ENCODE data around the gene RPS14. TPM values are rescaled to one million over a fixed set of nuclear protein-coding genes. Genes with fewer than 3 reads are reported as not detected.
A peak's percentile ranks its signal among the peaks of the same experiment; 100 is the strongest.

The RPS14 gene
- total and polyA plus RNA-seq, 4 experiments from 2014 or later = 5,260 to 9,996 (median 6,720) TPM

GRCh38 chr5:150413176-150413901 lies 36.2 kb downstream of the RPS14 start:
- intact Hi-C loops (cut with micrococcal nuclease) = loop anchor here (5.0 kb wide), 1 partner anchor 744 kb away; the partner anchor contains the start of gene ANXA6
- peaks cover 26 to 45% (median 35%) of the 10 kb centered on the region in 4 donors for H3K4me1 Mint-ChIP-seq
- no peak for DNase-seq
- H3K9me3 Mint-ChIP-seq = peaks cover 0 to 2% (median 0%) of the 10 kb centered on the region in 8 donors
- Histone ChIP-seq H3K36me3 (ENCODE audit: insufficient read depth, low read length) (peaks cover 5% of the 10 kb centered on the region), H3K27me3 (ENCODE audit: insufficient read depth, low read length) (no peaks in the 10 kb centered on the region), H3K4me3 (ENCODE audit: low read length in 2 of 2) (peak overlapping the region in 1 of 2 donors; percentile 78), H3K9me3 (ENCODE audit: control insufficient read depth in 1 of 2, low read length in 2 of 2) (no peaks in the 10 kb centered on the region), H3K4me1 (ENCODE audit: insufficient read depth, low read length) (peaks cover 46% of the 10 kb centered on the region), H3K27ac (ENCODE audit: low read depth, low read length) (peak overlapping the region; percentile 98)
- H3K36me3 Mint-ChIP-seq = peaks cover 0 to 14% of the 10 kb centered on the region in 2 donors
- peak overlapping the region; percentile 97 to 100 (median 99) for H3K4me3 Mint-ChIP-seq
- CTCF ChIA-PET (ENCODE audit: partially characterized antibody) = interaction anchor here (1.0 to 6.3 kb wide), 6 partner anchors 15 to 287 kb away, joined by 3 to 48 read pairs (median 16); partner anchors contain the start of gene RPS14
- H3K27me3 Mint-ChIP-seq = no peaks in the 10 kb centered on the region
- H3K27ac Mint-ChIP-seq = peak overlapping the region; percentile 99 to 100 (median 99)
- POLR2A ChIA-PET (ENCODE audit: partially characterized antibody) = interaction anchor here (0.6 to 6.1 kb wide), 15 partner anchors 8 to 668 kb away, joined by 3 to 86 read pairs (median 4); partner anchors contain the start of genes DCTN4, RBM22, RPS14 and TNIP1

GRCh38 chr5:150412319-150413175 lies 37.0 kb downstream of the RPS14 start, which contains the start of gene CD74:
Gene CD74 (minus strand): TSS chr5:150412910. CDS start chr5:150412749, 161 bp downstream.
- peaks cover 9% of the 10 kb centered on the region for H3K36me3 ChIP-seq (ENCODE audit: insufficient read depth, low read length)
- H3K4me1 ChIP-seq (ENCODE audit: insufficient read depth, low read length) = peaks cover 50% of the 10 kb centered on the region
- Mint-ChIP-seq H3K4me3 (peak within 1 kb of the TSS; percentile 97 to 100 (median 99)), H3K36me3 (peaks cover 0 to 17% of the 10 kb centered on the region in 2 donors), H3K9me3 (peaks cover 0 to 2% (median 0%) of the 10 kb centered on the region in 8 donors), H3K4me1 (peaks cover 26 to 50% (median 37%) of the 10 kb centered on the region in 4 donors), H3K27me3 (no peaks in the 10 kb centered on the region), H3K27ac (peak within 1 kb of the TSS; percentile 99 to 100 (median 99))
- peak; percentile 92 to 98 (median 94) for DNase-seq
- no peaks in the 10 kb centered on the region for H3K27me3 ChIP-seq (ENCODE audit: insufficient read depth, low read length)
- peak within 1 kb of the TSS; percentile 78 to 91 for H3K4me3 ChIP-seq (ENCODE audit: low read length in 2 of 2)
- CTCF ChIA-PET (ENCODE audit: partially characterized antibody) = interaction anchor here (1.0 to 6.3 kb wide), 7 partner anchors 14 to 288 kb away, joined by 3 to 48 read pairs (median 7); partner anchors contain the start of gene RPS14
- POLR2A ChIA-PET (ENCODE audit: partially characterized antibody) = interaction anchor here (0.6 to 6.1 kb wide), 15 partner anchors 10 to 668 kb away, joined by 3 to 86 read pairs (median 4); partner anchors contain the start of genes DCTN4, RBM22, RPS14 and TNIP1
- intact Hi-C loops (cut with micrococcal nuclease) = loop anchor here (1.0 to 5.0 kb wide), 5 partner anchors 24 to 745 kb away; partner anchors contain the start of genes ANXA6, RBM22, RPS14 and TCOF1
- peak within 1 kb of the TSS; percentile 98 for H3K27ac ChIP-seq (ENCODE audit: low read depth, low read length)
- H3K9me3 ChIP-seq (ENCODE audit: control insufficient read depth in 1 of 2, low read length in 2 of 2) = no peaks in the 10 kb centered on the region

- peaks cover 50% of the 10 kb centered on the region for H3K4me1 ChIP-seq (ENCODE audit: insufficient read depth, low read length)
These were observed 38.1 kb downstream of the RPS14 start for GRCh38 chr5:150411245-150411979.

GRCh38 chr5:150410524-150411244 lies 38.9 kb downstream of the RPS14 start:
- intact Hi-C loops (cut with micrococcal nuclease) = loop anchor here (5.0 kb wide), 1 partner anchor 747 kb away; the partner anchor contains the start of gene ANXA6
- peaks cover 26 to 57% (median 38%) of the 10 kb centered on the region in 4 donors for H3K4me1 Mint-ChIP-seq
- POLR2A ChIA-PET (ENCODE audit: partially characterized antibody) = interaction anchor here (0.8 to 6.1 kb wide), 9 partner anchors 12 to 1053 kb away, joined by 3 to 86 read pairs (median 6); partner anchors contain the start of genes PCYOX1L, RBM22, RPS14 and TCOF1
- H3K9me3 ChIP-seq (ENCODE audit: control insufficient read depth in 1 of 2, low read length in 2 of 2) = no peaks in the 10 kb centered on the region
- peaks cover 4 to 28% of the 10 kb centered on the region in 2 donors for H3K36me3 Mint-ChIP-seq
- H3K27ac Mint-ChIP-seq = peak overlapping the region; percentile 99 to 100 (median 99)
- H3K4me1 ChIP-seq (ENCODE audit: insufficient read depth, low read length) = peaks cover 50% of the 10 kb centered on the region
- no peaks in the 10 kb centered on the region for H3K27me3 Mint-ChIP-seq
- H3K27me3 ChIP-seq (ENCODE audit: insufficient read depth, low read length) = no peaks in the 10 kb centered on the region
- H3K36me3 ChIP-seq (ENCODE audit: insufficient read depth, low read length) = peaks cover 20% of the 10 kb centered on the region
- peaks cover 0 to 2% (median 0%) of the 10 kb centered on the region in 8 donors for H3K9me3 Mint-ChIP-seq
- peak; percentile 64 to 81 (median 67) for DNase-seq
- peak overlapping the region; percentile 98 for H3K27ac ChIP-seq (ENCODE audit: low read depth, low read length)
- CTCF ChIA-PET (ENCODE audit: partially characterized antibody) = interaction anchor here (0.7 to 6.3 kb wide), 8 partner anchors 12 to 1028 kb away, joined by 3 to 48 read pairs (median 5); partner anchors contain the start of gene RPS14
- peak overlapping the region; percentile 97 to 100 (median 99) for H3K4me3 Mint-ChIP-seq
- peak overlapping the region; percentile 57 to 78 for H3K4me3 ChIP-seq (ENCODE audit: low read length in 2 of 2)

More at GRCh38 chr5:150411245-150411979, 38.1 kb downstream of the RPS14 start:
- CTCF ChIA-PET (ENCODE audit: partially characterized antibody) = interaction anchor here (0.7 to 6.3 kb wide), 6 partner anchors 13 to 1029 kb away, joined by 3 to 48 read pairs (median 16); partner anchors contain the start of gene RPS14
- Mint-ChIP-seq H3K9me3 (peaks cover 0 to 2% (median 0%) of the 10 kb centered on the region in 8 donors), H3K27ac (peak overlapping the region; percentile 99 to 100 (median 99)), H3K36me3 (peaks cover 0 to 22% of the 10 kb centered on the region in 2 donors), H3K27me3 (no peaks in the 10 kb centered on the region), H3K4me3 (peak overlapping the region; percentile 97 to 100 (median 99)), H3K4me1 (peaks cover 26 to 52% (median 38%) of the 10 kb centered on the region in 4 donors)
- Histone ChIP-seq H3K27ac (ENCODE audit: low read depth, low read length) (peak overlapping the region; percentile 98), H3K36me3 (ENCODE audit: insufficient read depth, low read length) (peaks cover 13% of the 10 kb centered on the region), H3K4me3 (ENCODE audit: low read length in 2 of 2) (peak overlapping the region; percentile 57 to 78), H3K27me3 (ENCODE audit: insufficient read depth, low read length) (no peaks in the 10 kb centered on the region), H3K9me3 (ENCODE audit: control insufficient read depth in 1 of 2, low read length in 2 of 2) (no peaks in the 10 kb centered on the region)
- POLR2A ChIA-PET (ENCODE audit: partially characterized antibody) = interaction anchor here (0.8 to 6.1 kb wide), 8 partner anchors 12 to 289 kb away, joined by 3 to 86 read pairs (median 8); partner anchors contain the start of genes RBM22, RPS14 and TCOF1
- intact Hi-C loops (cut with micrococcal nuclease) = loop anchor here (5.0 kb wide), 1 partner anchor 746 kb away; the partner anchor contains the start of gene ANXA6
- DNase-seq = peak; percentile 60 to 84 (median 68)

GRCh38 chr5:150409638-150410523 lies 39.7 kb downstream of the RPS14 start:
- peak in 4 of 5 donors; percentile 34 to 54 (median 48) for DNase-seq
- peak overlapping the region; percentile 99 to 100 (median 99) for H3K27ac Mint-ChIP-seq
- H3K27me3 ChIP-seq (ENCODE audit: insufficient read depth, low read length) = no peaks in the 10 kb centered on the region
- no peaks in the 10 kb centered on the region for H3K27me3 Mint-ChIP-seq
- H3K4me3 ChIP-seq (ENCODE audit: low read length in 2 of 2) = peak overlapping the region; percentile 34 to 78
- H3K9me3 Mint-ChIP-seq = peaks cover 0 to 2% (median 0%) of the 10 kb centered on the region in 8 donors
- no peaks in the 10 kb centered on the region for H3K9me3 ChIP-seq (ENCODE audit: control insufficient read depth in 1 of 2, low read length in 2 of 2)
- peaks cover 26% of the 10 kb centered on the region for H3K36me3 ChIP-seq (ENCODE audit: insufficient read depth, low read length)
- ChIA-PET POLR2A (ENCODE audit: partially characterized antibody) (interaction anchor here (0.8 to 6.1 kb wide), 9 partner anchors 11 to 1052 kb away, joined by 3 to 86 read pairs (median 6); partner anchors contain the start of genes PCYOX1L, RBM22, RPS14 and TCOF1), CTCF (ENCODE audit: partially characterized antibody) (interaction anchor here (0.8 to 6.3 kb wide), 7 partner anchors 11 to 59 kb away, joined by 3 to 48 read pairs (median 6); partner anchors contain the start of gene RPS14)
- H3K4me3 Mint-ChIP-seq = peak overlapping the region; percentile 97 to 100 (median 99)
- peak overlapping the region; percentile 98 for H3K27ac ChIP-seq (ENCODE audit: low read depth, low read length)
- peaks cover 26 to 57% (median 38%) of the 10 kb centered on the region in 4 donors for H3K4me1 Mint-ChIP-seq
- peaks cover 4 to 32% of the 10 kb centered on the region in 2 donors for H3K36me3 Mint-ChIP-seq
- peaks cover 50% of the 10 kb centered on the region for H3K4me1 ChIP-seq (ENCODE audit: insufficient read depth, low read length)
- intact Hi-C loops (cut with micrococcal nuclease) = loop anchor here (2.0 to 5.0 kb wide), 2 partner anchors 747 to 843 kb away; partner anchors contain the start of genes ANXA6 and GM2A
